Fibroblast of skin of scalp (primary cell): ENCODE data around the gene HHATL.

Experiments used
- DNase-seq: peaks from one replicate; pipeline ENCODE4 v3.0.0-alpha.2; 2013

HHATL gene

DNA sequence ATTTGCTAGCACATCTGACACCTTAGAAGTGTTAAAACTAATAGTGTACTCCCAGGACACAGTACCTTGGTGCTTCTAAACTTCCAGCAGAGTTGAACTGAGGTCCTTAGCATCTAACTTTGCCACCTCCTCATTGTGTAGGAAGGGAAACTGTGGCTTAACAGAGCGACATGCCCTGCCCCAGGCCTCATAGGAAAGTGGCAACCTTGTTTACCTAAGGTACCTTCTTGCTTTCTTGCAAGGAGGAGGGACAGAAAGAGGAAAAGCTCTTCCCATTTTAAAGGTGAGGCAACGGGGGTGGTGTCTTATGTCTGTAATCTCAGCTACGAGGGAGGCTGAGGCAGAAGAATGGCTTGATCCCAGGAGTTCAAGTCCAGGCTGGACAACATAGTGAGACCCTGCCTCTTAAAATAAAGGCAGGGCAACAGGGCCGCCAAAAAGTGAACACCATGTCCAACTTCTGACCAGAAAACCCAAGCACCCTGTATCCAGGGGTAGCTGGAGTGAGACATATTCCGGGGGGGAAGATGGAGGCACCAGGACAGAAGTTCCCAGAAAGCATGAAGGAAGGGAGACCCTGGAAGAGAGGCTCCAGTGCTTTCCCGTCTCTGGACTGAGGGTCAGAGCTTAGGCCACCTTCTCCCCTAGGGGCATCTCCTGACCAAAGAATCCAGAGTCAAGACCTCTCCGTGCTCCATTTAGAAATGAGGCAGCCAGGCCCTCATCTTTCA, 17.8 kb downstream of the HHATL start:
- no peak for DNase-seq

DNA sequence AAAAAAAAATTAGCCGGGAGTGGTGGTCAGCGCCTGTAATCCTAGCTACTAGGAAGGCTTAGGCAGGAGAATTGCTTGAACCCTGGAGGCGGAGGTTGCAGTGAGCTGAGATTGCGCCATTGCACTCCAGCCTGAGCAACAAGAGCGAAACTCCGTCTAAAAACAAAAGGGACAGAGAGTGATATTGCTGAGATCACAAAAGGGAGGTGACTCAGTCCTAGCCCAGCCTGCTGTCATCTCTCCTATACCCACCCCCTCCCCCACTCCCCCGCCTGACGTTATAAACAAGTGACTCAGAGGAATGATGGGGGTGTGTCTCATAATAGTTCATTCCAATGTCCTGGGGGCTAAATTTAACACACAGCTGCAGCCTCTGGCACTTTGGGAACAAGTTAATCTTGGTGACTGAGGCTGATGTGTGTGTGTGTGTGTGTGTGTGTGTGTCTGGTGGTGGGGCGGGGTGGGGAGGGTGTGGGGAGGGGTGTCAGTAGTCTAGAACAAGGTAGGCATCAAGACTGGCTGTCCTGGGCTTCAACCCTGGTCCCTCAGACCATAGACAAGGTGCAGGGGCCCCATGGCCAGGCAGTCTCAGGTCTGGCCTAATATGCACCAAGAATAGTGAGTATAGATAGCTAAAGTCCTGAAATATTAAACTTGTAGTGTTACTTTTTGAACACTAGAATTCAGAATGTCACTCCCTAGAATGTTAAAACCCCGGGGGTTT, 18.6 kb downstream of the HHATL start:
- peak; percentile 93 for DNase-seq

DNA sequence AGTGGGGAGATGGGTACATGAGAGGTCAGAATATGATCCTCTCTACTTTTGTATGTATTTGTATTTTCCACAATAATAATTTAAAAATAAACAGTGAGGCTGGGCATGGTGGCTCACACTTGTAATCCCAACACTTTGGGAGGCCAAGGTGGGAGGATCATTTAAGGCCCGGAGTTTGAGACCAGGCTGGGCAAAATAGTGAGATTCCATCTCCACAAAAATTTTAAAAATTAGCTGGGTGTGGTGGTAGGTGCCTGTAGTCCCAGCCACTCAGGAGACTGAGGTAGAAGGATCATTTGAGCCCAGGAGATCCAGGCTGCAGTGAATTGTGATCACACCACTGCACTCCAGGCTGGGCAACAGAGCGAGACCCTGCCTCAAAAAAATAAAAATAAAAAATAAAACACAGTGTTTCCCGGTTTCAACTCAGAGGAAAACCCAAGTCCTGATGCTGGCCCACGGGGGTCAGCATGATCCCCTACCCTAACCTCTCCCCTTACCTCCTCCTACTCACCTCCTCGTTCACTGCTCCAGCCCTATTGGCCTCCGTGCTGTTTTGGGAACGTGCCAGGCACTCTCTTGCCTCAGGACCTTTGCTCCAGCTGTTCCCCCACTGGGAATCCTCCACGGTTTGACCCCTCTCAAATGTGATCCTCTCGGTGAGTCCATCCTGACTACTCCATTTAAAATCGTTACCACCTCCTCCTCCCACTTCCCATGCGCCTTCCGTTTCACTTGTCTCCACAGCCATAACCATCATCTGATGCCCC, 20.1 kb downstream of the HHATL start:
- no peak for DNase-seq

DNA sequence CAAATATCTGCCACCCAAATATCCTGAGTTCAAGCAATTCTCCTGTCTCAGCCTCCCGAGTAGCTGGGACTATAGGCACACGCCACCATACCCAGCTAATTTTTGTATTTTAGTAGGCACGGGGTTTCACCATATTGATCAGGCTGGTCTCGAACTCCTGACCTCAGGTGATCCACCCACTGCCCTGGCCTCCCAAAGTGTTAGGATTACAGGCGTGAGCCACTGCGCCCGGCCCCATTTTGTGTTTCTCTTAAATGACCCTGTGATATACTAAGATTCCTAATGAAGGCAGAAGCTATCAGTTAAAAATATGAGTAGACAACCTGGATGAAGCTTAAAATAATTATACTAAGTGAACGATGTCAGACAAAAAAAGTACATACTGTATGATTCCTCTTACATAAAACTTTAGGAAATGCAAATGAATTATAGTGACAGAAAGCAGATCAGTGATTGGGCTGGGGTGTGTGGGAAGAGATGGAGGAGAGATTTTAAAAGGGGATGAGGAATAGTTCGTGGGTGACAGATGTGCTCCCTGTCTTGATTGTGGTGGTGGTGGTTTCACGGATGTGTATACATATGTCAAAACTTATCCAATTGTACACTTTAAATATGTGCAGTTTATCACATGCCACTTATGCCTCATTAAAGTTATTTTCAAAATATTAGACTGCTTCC, 21.1 kb downstream of the HHATL start:
- no peak for DNase-seq

DNA sequence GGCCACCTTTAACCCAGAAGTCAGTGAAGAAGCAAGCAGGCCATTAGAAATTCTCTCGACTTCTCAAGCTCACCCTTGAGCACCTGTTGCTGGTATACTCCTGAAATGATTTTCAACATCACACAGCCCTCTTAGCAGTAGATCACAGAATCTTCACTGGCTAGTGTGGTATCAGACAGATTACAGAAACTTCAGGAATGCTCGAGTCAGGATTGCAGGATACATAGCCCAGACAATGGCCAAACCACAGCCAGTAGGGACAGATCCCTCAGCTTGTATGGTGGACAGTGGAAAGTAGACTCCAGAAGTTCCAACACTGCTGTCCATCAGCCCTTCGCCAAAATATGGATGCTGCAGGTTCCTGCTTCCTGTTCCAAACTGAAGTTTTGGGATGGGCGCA, 21.8 kb downstream of the HHATL start:
- no peak for DNase-seq

DNA sequence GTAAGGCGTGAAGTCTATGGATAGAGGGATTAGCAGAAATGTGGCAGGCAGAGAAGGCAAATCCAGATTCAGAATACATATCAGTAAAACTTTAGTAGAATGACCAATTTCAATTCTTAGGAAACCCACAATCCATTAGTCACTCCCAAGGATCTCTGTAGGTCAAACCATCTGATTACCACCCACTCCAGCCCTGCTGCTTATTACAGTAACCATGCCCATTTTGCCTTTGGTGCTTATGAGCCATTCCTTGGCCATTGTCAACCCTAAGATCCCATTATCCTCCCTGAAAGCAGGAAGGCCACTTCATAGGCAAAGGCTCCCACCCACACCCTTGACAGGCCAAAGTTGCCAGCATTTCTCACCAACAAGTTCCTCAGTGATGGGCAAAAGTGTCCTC, 22.3 kb downstream of the HHATL start:
- no peak for DNase-seq

DNA sequence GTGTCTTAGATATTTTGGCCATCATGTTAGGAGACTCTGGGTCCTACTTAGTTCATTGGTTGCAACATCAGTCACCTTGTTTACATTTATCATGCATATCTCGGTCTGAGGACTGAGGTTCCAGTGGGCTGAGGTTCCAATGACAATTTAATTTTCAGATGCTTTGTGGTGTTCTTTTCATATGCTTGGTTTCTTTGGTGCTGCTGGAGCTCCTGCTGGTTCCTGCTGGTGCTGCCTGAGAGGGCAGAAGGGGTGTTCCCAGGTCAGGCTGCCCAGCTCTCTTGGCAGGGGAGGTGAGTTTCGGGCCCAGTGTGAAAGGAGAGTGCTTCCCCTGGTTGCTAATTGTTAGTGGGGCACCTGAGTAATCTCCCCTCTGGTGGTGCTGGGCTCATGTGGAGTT, 24.2 kb downstream of the HHATL start:
- DNase-seq, result no peak

DNA sequence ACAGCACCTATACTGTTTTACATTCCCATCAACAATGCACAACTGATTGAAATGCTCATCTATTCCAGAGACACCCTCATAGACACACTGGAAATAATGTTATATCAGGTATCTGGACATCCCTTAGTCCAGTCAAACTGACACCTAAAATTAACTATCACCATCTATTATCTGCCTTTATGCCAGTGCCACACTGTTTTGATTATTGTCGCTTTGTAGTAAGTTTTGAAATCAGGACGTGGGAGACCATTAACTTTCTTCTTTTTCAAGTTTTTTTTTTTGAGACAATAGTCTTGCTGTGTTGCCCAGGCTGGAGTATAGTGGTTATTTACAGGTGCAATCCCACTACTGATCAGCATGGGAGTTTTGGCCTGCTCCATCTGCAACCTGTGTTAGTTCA, 26.7 kb downstream of the HHATL start:
- DNase-seq, result no peak

DNA sequence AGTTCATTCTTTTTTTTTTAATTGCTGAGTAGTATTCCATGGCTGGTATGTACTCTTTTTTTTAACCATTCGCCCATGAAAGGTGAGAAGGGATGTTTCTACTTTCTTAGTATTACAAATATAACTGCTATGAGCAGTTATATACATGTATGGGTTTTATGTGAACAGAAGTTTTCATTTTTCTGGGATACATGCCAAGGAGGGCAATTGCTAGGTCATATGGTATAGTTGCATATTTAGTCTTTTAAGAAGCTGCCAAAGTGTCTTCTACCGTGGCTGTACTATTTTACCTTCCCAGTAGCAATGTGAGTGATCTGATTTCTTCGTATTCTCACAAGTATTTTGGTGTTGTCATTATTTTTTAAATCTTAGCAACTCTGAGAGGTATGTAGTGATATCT, 28.5 kb downstream of the HHATL start:
- no peak for DNase-seq

DNA sequence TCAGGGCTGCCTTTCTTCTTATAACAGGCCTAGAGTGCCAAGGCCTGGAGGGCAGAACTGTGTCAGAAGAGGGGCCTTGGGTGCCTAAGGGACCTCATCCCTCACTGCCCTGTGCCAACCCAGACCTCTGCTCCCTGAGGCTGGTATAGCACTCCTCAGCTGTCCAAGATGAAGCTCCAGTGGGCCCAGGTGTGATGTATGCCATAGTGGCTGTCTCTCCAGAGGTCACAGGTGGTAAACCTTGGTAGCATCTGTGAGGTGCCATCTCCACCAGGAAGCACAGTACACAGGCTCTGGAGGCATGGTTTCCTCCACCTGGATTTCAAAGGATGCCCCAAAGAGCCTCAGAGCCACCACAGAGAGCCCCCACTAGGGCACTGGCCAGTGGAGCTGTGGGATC, 29.5 kb downstream of the HHATL start:
- no peak for DNase-seq

DNA sequence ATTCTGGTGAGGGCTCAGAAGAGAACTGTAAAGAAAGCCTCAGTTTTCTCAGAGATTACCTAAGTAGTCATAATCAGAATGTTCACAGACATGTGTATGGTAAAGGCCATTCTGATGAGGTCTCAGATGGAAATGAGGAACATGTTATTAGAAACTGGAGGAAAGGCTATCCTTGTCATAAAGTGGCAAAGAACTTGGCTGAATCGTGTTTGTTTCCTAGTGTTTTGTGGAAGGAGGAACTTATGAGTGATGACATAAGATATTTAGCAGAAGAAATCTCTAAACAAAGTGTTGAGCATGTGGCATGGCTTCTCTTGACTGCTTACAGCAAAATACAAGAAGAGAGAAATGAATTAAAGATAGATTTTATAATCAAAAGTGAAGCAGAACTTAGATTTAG, 30.1 kb downstream of the HHATL start:
- DNase-seq, result no peak

DNA sequence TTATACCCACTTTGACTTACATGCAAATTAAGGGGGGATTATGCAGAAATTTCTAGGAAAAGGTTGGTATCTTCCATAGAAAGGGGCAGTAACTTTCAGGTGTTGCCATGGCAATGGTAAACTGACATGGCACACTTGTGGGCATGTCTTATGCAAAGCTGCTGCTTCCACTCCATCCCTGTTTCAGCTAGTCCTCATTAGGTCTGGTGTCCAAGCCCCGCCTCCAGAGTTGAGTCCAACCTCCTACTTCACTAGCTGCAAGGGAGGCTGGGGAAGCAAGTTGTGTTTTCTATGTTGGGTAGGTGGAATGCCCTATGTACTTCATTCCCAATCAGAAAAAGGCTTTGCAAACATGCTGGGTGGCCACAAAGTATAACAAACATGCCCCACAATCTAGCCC, 31.9 kb downstream of the HHATL start:
- DNase-seq, result no peak

DNA sequence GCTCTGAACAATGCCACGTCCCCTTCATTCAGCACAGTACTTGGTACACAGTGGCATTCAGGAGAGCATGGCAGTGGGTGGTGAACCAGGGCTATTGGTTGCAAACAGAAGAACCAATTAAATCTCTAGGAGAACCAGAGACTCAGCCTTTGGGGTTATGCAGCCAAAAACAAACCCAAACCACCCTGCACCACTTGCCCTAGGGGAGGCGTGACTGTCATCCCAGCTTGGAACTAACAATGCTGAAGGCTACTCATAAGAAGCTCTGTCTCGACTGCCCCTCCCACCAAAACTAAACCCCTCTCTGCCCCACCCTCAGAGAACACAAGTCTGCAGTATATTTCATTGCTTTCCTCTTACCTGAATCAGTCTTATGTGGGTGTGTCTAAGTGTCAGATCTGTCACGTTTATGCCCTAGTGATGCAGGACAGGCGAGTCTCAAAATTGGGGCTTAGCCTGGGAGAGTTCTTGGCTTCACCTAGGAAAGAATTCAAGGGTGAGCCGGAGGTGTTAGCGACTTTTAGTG, 32.5 kb downstream of the HHATL start:
- no peak for DNase-seq

DNA sequence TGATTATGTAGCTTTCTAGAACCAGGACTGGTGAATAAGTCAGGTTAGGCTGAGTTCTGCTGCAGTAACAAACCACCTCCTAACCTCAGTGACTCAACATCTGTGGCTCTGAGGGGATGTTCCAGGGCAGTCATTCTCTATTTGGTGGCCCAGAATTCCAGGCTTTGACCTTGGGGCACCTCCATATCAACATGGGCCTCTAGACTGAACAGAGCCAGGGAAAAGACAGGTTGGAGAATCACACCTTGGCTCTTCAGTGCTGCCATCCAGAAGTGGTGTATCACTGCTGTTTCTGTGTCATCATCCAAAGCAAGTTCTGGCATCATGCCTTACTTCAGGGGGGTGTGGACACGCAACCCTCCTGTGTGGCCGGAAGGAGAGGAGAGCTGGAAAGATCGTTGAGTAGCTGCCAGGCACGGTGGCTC, 33.8 kb downstream of the HHATL start:
- no peak for DNase-seq

DNA sequence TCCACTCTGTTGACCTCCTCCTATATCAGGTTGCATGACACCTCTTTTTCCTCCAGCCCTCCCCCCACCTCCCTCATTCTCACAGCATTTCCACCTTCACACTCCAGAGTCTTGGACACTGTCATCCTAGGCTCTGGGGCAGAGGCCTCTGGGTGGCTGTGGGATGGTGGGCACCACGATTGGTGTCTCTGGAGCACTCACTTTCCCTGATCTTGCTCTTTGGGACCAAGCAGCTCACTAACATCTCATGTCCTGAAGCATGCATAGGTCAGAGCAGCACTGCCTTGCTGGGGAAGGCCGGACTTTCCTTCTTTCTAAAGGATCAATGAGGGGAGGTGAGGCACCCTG, 34.2 kb downstream of the HHATL start:
- no peak for DNase-seq

DNA sequence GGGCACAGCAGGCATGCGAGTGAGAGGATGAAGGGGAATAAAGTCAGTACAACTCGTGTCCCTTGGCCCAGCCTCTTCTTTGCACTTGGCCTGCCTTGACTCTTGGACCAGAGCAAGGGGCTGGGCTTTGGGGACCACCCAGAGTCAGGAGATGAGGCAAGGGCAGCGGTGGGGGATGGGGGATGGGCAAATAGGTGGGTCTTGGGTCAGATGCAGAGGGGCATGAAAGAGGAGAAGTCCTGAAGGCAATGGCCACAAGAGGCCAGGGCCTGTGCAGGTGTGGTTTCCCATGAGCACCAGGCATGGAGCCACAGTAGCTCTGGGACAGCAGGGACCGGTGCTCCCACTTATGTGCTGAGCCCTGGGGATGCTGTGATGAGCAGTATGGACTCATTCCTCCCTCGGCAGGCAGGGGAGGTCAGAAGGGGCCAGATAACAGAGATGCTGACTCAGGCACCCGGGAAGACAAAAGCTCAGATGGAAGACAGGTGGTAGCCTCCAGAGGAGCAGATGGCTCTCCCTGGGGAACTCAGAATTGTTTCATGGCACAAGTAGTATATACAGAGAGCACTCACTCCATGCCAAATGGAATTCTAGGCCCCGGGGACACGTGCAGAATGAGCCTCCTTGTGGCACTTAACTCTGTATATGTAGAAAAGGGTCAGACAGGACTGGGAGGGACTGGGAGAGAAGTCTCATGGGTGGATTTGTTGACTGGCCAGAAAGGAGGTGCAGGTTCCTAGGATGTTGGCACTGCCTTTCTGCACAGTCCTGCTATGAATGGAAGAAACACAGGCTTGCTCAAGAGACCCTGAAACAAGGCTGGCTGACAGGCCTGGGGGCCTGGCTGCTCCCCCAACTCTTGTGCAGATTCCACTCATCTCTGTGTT, 34.8 kb downstream of the HHATL start:
- no peak for DNase-seq

DNA sequence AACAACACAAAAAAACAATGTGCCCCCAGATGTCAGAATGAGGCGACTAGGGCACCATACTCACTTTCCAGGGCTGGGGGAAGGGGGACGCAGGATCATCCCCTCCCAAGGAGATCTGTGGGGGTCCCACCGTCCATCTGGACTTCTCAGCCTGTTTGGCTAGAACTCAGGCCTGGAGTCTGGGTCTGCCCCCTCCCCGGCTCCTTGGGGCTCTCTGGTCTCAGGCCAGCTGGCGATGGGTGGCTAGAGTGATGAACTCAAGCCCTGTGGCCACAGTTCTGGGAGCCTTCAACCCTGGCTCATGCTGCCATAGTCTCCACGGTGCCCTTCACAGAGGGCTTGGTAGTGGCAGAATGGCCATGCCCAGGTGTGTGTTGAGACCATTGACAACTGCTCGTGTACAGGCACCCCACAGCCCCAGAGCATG, 35.5 kb downstream of the HHATL start:
- no peak for DNase-seq

DNA sequence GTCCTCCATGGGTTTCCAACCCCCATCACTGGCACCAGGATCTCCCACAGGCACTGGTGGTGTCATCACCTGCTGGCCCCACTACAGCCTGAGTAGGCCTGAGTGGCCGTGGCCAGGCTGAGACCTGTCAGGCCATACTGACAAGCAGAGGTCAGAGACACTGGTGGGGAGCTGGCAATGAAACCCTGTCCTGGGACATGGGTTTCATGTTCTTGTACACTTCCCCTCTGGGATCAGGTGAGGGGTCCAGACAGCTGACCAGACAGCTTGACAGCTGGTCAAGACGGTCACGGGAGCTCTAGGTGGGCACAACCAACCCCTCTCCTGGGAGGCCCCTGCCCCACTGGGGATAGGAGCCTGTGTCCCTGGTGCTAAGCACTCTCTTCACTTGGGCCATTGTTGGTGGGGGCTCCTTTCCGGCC, 36.0 kb downstream of the HHATL start:
- DNase-seq, result no peak

DNA sequence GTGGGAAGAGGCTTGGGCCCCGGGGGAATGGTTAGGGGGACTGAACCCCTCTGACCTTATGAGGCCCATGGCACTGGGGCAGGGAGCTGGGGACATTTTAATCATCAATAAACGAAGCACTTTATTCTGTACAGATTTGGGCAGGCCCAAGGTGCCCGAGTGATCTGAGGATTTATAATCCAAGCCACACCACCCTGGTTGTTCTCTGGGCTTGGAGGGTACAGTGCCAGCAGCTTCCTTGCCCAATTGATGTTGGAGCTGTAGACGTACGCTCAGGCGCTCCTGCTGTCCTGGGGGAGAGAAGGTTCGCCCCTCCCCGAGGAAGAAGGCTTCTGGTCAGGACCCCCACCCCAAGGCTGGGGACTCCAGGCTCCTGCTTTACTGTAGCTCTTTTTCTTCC, 36.6 kb downstream of the HHATL start:
- DNase-seq, result no peak

DNA sequence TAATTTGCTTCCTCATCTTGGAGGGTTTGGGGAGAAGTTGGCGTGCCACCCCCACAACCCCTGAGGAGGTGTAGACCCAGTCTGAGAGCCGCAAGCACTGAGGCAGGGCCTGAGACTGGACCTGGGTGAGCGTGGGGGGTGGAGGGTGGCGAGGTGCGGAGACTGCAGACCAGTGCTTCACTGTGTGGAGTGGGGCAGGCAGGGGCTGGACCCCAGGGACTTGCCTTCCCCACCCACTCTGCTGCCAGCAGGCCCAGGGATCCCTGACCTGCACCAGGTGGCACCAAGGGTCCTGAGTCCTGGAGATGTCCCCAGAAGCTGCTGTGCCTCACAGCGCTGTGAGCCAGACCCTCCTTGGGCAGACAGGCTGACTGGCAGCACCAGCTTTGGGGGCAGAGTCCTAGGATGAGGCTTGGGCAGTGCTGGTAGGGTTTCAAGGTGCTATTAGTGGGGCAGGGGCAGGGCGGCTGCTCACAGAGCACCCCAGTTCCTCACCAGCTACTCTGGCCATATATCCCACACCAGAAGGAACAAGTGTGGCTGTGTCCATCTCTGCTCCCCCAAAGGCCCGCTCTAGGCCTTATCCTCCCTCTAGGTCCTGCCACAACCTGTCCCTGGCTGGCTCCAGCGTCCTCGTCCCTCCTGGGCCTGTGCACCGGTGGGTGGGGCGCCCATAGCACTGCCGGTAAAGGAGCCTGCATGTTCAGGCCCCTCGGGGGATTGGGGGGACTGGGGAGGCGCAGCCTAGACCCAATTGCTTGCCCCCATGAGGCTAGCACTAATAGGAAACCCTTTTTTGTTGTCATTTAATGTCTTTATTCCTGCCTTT, 37.3 kb downstream of the HHATL start:
- DNase-seq, result no peak

DNA sequence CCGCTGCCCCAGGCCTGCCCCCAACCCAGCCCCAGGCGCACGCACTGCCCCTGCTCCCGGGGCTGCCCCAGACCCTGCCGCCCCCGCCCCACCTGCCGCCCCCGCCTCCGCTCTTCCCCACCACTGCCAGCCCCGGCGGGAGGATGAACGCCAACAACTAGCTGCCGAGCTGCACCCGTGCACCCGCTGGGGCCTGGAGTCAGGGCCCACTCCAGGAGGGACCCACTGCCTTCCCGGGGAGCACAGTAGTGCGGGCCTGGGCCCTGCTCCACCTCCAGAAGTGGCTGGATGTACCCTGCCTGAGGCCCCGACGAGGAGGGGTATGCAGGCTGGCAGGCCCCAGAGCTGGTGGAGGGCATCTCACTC, 38.2 kb downstream of the HHATL start:
- no peak for DNase-seq
